Right lobe of liver (tissue), 4 donors: ENCODE results near the gene FAM50A.

Experiments
- CTCF ChIP-seq, 4 donors: fragments of 200-600 bp in 3 of 4; fragments of 450-650 bp in 1 of 4; IDR thresholded peaks; one replicate each; pipeline versions ENCODE4 v1.5.1 to v1.8.0; 2016 to 2022; ENCODE audit warnings: antibody characterized with exemption in 4 of 4, mild to moderate bottlenecking in 2 of 4
- POLR2A ChIP-seq: fragments of 450-650 bp; IDR thresholded peaks from one replicate; pipeline ENCODE4 v1.6.1; 2017; ENCODE audit warnings: antibody characterized with exemption, mild to moderate bottlenecking
- donor health status: DM: no; HTN: no; CAD: no.
- donor health status: DM: no; HTN: no; CAD: no.
- donor health status: DM: no; HTN: yes; CAD: no.

DNA sequence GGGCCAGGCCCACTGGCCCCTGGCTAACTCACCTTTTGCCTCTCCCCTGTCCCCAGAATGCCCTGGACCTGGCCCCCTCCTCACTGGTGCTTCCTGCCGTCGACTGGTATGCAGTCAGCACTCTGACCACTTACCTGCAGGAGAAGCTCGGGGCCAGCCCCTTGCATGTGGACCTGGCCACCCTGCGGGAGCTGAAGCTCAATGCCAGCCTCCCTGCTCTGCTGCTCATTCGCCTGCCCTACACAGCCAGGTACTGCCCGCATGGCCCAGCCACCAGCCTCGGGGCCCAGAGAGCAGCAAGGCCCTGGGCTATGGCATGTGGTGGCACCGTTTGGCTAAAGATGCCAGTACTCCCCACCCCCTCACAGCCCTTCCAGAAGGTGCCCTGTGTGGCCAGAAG lies 11.7 kb upstream of the FAM50A start:
- no peak for TF ChIP-seq CTCF (IDR thresholded peaks at IDR 0.05)
- TF ChIP-seq POLR2A, result no peak
